NCI-H345 treated with DMSO at 0.1 percent for 48 hours (cell line): ENCODE data around the gene POLD2.

Source experiments
- DNase-seq: peaks from one replicate; lab custom pipeline; 2025; ENCODE audit not compliant: unreplicated experiment; lab: John Stamatoyannopoulos, UW

Gene POLD2

DNA sequence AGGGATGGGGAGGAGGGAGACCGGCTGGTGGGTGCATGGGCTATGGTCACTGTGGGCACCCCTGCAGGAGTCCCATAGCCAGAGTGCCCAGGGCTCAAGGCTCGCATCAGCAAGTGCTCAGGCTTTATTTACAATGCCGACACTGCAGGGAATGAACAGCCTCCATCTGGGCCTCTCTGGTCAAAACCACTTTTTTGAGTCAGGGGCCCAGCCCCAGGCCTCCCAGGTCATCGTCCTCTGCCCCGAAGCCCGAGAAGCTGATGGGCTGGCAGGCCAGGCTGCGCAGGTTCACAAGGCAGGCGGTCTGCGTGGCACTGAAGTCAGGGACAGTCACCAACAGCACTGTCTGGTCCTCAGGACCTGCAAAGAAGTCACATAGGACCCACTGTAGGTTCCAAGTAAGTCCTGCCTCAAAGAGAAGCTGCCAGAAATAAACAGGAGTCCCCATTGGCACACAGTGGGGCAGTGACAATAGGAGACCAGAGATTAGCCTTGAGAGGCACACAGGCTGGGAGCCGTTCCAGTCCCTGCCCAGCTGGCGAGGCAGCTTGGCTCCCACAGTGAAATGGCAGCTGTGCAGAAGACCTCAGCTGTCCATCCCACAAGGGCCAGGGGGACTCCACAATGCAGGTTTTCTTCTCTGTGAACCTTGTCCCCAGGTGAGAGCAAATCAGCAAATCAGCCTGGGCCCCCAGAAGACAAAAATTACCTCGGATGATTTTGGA, 8.6 kb downstream of the POLD2 start:
- no peak for DNase-seq

DNA sequence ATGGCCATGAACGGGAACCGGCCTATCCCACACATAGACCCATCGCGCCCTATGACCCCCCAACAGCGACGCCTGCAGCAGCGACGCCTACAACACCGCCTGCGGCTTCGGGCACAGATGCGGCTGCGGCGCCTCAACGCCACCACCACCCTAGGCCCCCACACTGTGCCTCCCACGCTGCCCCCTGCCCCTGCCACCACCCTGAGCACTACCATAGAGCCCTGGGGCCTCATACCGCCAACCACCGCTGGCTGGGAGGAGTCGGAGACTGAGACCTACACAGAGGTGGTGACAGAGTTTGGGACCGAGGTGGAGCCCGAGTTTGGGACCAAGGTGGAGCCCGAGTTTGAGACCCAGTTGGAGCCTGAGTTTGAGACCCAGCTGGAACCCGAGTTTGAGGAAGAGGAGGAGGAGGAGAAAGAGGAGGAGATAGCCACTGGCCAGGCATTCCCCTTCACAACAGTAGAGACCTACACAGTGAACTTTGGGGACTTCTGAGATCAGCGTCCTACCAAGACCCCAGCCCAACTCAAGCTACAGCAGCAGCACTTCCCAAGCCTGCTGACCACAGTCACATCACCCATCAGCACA, 9.5 kb downstream of the POLD2 start:
- no peak for DNase-seq

DNA sequence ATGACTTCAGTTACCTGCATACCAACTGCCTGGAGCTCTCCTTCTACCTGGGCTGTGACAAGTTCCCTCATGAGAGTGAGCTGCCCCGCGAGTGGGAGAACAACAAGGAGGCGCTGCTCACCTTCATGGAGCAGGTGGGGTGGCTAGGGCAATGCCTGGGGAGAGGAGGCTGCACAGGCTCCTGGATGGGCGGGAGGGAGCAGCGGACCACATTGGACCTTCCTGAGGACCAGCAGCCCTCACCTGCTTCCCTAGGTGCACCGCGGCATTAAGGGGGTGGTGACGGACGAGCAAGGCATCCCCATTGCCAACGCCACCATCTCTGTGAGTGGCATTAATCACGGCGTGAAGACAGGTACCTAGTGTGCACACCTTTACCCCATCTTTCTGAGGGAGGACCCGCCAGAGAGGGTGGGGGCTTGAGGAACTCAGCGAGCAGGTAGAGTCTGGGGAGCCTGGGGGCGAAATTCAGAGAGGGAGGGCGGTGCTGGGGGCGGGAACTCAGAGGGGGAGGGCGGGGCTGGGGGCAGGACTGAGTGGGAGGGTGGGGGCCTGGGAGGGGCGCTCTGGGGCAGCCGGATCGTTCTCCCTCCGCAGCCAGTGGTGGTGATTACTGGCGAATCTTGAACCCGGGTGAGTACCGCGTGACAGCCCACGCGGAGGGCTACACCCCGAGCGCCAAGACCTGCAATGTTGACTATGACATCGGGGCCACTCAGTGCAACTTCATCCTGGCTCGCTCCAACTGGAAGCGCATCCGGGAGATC, 10.2 kb downstream of the POLD2 start:
- peak; percentile 49 for DNase-seq

DNA sequence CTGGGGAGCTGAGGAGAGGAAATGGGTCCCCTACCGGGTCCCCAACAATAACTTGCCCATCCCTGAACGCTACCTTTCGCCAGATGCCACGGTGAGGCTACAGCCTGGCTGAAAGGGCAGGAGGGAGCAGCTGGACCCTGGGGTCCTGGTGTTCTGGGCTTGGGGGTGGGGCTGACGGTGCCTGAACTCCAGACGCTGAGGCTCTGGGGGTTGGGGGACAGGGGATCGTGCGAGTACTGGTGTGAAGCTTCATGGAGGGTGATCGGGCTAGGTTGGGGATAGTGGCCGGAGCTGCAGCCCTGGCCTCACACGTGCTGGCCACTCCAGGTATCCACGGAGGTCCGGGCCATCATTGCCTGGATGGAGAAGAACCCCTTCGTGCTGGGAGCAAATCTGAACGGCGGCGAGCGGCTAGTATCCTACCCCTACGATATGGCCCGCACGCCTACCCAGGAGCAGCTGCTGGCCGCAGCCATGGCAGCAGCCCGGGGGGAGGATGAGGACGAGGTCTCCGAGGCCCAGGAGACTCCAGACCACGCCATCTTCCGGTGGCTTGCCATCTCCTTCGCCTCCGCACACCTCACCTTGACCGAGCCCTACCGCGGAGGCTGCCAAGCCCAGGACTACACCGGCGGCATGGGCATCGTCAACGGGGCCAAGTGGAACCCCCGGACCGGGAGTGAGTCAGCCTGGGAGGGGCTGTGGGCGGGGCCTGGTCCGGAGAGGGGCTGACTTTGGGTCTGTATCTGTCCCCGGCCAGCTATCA, 10.9 kb downstream of the POLD2 start:
- DNase-seq = peak; percentile 49

DNA sequence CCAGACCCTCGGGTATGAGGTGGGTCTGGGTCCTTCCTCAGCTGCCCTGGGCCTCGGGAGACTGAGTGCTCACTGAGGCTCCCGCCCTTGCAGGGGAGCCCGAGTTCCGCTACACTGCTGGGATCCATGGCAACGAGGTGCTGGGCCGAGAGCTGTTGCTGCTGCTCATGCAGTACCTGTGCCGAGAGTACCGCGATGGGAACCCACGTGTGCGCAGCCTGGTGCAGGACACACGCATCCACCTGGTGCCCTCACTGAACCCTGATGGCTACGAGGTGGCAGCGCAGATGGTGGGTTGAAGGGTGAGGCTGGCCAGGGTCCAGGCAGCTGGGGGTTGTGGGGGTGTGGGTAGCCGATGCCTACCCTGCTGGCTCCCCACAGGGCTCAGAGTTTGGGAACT, 11.6 kb downstream of the POLD2 start:
- peak; percentile 15 for DNase-seq

DNA sequence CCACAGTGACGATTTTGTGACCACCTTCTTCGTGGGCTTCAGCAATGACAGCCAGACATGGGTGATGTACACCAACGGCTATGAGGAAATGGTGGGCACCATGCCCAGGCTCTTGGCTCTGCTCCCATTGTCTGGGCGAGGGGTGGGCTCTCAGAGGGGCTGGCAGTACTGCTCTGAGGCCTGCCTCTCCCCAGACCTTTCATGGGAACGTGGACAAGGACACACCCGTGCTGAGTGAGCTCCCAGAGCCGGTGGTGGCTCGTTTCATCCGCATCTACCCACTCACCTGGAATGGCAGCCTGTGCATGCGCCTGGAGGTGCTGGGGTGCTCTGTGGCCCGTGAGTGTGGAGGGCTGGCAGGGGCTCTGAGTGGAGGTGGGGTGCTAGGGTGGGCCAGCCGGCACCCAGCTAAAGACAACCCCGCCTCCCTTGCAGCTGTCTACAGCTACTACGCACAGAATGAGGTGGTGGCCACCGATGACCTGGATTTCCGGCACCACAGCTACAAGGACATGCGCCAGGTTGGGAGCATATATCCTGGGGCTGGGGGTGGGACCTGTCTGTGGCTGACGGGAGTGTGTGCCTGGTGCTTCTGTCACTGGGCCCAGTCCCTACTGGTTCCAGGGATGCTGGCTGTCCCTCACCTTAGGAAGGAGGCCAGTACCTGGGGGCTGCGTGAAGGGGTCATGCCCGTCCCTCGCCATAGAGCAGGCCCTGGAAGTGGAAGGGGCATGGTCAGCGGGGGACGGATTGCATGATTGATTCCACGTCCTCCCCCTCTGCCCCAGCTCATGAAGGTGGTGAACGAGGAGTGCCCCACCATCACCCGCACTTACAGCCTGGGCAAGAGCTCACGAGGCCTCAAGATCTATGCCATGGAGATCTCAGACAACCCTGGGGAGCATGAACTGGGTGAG, 12.4 kb downstream of the POLD2 start:
- DNase-seq = no peak

DNA sequence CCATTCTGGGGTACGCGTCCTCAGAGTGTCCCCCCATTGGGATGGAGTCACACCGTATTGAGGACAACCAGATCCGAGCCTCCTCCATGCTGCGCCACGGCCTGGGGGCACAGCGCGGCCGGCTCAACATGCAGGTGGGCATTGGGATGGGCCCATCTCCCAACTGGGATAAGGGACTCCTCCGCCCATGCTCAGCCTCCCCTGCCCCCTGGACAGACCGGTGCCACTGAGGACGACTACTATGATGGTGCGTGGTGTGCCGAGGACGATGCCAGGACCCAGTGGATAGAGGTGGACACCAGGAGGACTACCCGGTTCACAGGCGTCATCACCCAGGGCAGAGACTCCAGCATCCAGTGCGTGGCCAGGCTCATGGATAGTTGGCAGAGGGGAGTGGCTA, 13.4 kb downstream of the POLD2 start:
- no peak for DNase-seq

DNA sequence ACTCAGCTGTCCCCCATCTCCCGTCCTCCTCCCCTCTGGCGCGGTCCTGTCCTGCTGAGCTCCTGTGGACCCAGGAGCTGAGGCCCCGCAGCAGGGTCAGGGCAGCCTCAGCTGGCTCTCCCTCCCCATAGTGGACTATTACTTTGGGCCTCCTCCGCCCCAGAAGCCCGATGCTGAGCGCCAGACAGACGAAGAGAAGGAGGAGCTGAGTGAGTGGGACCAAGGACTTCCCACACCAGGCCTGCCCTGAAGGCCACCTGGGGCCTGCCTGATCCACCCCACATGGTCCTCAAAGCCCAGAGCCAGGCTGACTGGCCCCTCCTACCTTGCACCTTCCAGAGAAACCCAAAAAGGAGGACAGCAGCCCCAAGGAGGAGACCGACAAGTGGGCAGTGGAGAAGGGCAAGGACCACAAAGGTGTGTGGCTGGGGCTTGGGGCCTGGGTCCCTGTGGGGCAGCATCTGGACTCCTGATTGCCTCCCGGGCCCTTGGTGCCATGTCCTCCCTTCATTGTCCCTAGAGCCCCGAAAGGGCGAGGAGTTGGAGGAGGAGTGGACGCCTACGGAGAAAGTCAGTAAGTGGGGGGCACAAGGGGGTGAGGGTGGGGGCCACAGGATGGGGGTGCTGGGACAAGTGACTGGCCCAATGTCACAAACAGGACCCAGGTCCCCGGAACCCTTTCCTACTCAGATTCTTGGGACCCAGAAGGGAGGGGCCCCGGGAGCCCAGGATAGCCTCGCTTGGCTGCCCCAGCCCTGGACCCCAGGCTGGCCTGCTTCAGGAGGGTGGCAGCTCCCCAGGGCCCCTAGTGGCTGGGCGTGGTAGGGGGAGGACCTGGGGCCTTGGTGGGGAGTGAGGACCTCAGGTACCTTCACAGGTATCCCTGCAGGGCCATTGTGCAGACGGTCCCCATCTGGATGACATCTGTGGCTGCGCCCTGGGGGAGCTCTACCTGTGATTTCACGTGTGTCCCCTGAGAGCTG, 14.3 kb downstream of the POLD2 start:
- no peak for DNase-seq

DNA sequence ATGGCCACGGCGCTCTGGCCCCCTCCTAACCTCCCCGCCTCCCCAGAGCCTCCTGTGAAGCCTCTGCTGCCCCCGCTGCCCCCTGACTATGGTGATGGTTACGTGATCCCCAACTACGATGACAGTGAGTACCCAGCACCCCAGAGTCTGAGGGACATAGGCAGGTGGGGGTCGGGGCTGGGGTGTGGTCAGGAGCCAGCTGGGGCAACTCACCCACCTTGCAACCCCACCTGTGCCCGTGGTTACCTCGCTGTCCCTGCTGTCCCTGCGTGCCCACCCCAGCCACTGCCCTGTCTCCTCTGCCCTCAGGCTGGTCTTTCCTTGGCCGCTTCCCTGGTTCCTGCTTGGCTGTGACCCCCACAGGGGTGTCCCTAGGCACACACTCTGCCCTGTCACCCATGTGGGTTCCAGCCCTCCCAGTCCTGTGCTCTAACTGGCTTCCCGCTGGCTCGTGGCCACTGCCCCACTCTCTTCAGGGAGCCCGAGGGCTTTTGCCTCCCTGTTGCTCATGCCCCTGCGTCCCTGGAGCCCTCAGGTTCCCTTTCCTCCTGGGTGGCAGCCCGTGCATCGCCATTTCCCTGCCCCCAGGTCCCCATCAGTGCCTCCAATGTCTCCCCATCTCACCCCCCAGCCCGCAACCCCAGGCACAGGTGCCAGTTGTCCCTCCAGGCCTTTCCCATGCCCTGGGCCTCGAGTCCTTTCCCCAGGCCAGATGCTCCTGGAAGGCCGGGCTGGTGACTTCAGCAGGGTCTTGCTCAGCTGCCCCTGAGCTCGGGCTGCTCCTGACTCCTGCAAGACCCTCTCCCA, 15.2 kb downstream of the POLD2 start:
- DNase-seq = no peak

DNA sequence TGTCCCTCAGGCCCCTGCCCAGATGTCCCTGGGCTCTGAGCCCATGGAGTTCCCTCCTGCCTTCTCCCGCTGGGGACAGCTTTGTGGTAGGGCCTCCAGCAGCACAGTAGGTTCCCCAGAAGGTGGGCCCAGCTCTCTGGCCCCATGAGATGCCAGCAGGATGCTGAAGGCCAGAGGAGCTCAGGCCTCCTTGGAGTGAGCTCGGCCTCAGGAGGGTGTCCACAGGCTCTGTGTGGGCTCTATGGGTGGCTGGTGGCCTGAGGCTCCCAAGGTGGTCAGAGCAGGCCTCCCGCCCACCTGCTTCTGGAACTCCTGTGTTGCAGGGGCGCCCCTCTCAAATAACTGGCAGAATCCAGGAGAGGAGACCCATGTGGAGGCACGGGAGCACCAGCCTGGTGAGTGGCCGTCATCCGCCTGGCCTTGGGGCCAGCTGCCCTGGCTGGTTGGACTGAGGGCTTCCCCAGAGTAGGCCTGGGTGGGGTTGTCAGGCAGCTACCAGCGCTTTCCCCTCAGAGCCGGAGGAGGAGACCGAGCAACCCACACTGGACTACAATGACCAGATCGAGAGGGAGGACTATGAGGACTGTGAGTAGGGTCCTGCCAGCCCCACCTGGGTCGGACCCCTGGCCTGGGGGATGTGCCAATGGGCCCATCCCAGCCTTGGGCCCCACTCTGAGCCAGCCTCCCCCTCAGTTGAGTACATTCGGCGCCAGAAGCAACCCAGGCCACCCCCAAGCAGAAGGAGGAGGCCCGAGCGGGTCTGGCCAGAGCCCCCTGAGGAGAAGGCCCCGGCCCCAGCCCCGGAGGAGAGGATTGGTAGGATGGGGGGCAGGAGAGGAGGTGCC, 16.0 kb downstream of the POLD2 start:
- DNase-seq = no peak

DNA sequence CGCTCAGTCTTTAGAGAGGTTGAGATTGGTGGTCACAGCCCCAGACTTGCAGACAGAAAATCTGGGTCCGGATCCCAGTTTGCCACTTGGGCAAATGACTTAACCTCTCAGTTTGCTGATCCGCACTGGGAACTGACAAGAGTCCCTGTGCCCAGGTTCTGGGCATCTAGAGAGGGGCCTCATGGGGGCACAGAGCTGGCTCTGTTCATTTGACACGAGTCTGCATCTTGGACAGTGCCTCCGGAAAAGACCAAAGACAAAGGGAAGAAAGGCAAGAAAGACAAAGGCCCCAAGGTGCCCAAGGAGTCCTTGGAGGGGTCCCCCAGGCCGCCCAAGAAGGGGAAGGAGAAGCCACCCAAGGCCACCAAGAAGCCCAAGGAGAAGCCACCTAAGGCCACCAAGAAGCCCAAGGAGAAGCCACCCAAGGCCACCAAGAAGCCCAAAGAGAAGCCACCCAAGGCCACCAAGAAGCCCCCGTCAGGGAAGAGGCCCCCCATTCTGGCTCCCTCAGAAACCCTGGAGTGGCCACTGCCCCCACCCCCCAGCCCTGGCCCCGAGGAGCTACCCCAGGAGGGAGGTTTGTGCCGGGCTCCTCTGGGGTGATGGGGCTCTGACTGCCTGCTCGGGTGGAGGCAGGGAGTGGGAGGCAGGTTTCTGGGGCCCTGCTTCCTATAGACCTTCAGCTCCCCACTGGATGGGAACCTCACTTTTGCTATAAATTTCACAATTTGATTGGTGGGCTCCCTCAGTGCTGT, 16.9 kb downstream of the POLD2 start:
- DNase-seq = no peak

DNA sequence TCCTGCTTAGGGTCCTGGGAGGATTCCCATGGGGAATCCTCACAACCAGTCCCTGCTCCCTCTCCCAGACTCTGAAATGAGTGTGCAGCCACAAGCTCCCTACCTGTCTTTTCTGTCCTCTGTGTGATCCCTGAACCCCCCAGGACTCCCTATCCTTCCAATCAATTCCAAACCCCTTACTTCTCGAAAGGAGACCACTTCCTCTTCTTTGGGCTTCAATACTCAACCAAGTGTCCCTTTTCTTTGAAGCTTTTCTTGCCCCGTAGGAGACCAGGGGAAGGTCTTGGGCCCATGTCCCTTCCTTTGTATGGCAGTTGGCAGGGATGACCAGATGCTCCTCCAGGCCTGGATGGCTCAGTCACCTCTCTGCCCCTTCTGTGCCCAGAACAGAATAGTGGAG, 17.5 kb downstream of the POLD2 start:
- DNase-seq = no peak

DNA sequence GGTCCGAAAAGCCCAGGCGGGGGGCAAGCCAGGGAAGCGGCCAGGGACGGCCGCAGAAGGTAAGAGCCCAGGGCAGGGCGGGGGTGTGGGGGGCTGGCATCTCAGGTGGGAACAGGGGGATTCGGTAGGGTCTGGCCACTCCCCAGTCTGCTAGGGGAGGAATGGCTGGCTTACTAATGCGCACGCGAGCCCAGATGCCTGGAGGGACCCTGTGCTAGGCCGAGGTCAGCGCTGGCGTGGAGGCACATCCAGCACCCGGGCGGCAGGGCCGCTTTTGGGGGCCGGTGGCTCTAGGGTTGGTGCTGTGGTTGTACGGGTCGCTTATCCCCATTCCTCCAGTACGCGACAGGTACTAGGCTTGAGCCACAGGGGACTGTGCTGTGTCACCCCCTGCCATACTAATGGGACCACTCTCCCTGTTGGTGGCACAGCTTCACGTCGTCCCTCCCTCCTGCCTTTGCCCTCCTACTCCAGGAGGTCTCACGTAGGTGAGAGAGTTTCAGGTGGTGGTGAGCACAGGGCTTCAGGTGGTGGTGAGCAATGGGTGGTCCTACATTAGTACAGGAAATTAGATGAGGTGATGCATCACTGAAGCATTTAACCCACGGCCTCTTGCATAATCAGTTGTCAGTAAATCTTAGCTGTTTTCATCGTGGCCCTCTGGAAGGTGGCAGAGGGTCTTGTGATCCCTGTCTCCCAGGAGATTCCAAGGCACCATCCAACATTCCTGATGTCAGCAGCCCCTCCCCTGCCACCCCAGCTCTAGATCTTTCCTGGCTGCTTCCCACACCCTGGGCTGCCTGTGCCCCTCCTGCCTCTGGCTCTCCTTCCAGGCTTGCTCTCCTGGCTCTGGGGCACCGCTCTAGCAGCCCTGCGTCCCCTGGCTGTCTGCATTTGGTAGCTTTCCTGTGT, 18.2 kb downstream of the POLD2 start:
- DNase-seq = no peak

DNA sequence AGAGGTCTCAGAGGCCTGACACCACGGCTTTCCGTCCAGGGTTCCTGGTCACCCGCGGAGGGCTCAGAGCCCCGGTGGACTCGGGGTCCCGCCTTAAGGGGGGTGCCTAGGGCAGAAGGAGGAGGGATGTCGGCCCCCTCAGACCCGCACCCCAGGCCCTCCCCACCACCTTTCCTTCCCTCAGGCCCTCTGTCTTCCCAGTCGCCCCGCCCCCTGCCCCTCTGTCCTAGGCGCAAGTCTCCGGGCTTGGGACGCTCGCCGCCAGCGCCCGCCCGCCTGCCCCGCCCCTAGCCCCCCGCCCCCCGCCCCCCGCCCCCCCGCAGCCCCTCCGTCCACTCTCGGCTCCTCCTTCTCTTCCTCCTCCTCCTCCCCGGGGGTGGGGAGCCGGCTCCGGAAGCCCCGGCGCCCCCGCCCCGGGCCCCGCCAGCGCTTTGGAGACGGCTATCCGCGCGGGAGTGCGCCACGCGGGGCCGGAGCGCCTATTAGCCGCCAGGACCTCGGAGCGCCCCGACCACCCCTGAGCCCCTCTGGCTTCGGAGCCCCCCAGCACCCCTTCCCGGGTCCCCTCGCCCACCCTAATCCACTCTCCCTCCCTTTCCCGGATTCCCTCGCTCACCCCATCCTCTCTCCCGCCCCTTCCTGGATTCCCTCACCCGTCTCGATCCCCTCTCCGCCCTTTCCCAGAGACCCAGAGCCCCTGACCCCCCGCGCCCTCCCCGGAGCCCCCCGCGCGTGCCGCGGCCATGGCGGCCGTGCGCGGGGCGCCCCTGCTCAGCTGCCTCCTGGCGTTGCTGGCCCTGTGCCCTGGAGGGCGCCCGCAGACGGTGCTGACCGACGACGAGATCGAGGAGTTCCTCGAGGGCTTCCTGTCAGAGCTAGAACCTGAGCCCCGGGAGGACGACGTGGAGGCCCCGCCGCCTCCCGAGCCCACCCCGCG, 19.2 kb downstream of the POLD2 start, which contains the start of gene AEBP1:
TSS of gene AEBP1 (plus strand) at position 423 of the 937 bp plus-strand sequence. CDS start at position 744, 321 bp downstream.
- DNase-seq = no peak

DNA sequence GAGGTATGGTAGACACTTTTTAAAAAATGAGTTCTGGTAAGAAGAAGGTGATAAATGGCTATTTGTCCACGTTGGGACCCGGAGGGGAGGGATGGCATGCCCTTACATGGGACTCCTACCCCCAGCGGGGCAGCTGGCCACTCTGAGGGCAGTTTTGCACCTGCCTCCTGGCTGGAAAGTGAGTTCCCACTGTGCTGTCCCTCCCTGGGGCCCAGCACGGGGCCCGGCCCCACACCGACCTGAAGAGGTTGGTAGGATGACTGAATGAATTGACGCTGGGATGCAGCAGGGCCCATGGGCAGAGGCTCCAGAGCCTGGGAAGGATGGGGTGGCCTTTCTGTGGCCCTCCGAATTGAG, 19.8 kb downstream of the POLD2 start:
- DNase-seq = no peak
